HCT116 (cell line): ENCODE data around the gene RASSF5. TPM values are rescaled to one million over a fixed set of nuclear protein-coding genes. Genes with fewer than 3 reads are reported as not detected.

Experiments
- ATAC-seq: fragments of 200-7000 bp; cut with Tn5 transposase; 2 replicates; pipeline ENCODE4 v1.9.1; 2020; ENCODE audit warnings: mild to moderate bottlenecking, moderate library complexity
- BruUV-seq: library from RNA; stranded (reverse); fragments of 400-500 nt; replicated peaks from 2 replicates; lab custom pipeline; 2021; lab: Mats Ljungman, UMichigan
- CTCF ChIA-PET: fragments of 300-600 bp; sonication (Branson Sonifier 250); formaldehyde crosslinking; loops from one replicate; lab custom pipeline; 2021; ENCODE audit warnings: antibody characterized with exemption; lab: Charles Lee
- POLR2A ChIA-PET: fragments of 300-600, 350-600 bp; sonication (Branson Sonifier 250); formaldehyde crosslinking; loops from one replicate; lab custom pipeline; 2021; ENCODE audit warnings: antibody characterized with exemption; lab: Charles Lee
- RAD21 ChIA-PET, 2 experiments: fragments of 300-600 bp; sonication (Branson Sonifier 250); formaldehyde crosslinking; loops; one replicate each; lab custom pipeline; 2023; ENCODE audit warnings: low total read pairs in 2 of 2; ENCODE audit not compliant: uncharacterized antibody in 2 of 2, unreplicated experiment in 2 of 2, low non-redundant PET in 1 of 2; lab: Charles Lee
- DNase-seq: peaks from one replicate; pipeline ENCODE4 v3.0.0-alpha.2; 2010; ENCODE audit warnings: low read depth, low spot score
- H2AFZ ChIP-seq: fragments of 200-600 bp; shearing (Covaris generic), sonication (generic); 2 replicates; pipeline ENCODE4 v1.6.1; 2017; ENCODE audit warnings: low read depth, mixed run types, mixed read lengths, antibody characterized with exemption, low read length; ENCODE audit not compliant: poor library complexity, severe bottlenecking
- H3K27ac ChIP-seq: 2 replicates; pipeline ENCODE4 v1.5.1; 2012; ENCODE audit warnings: low read depth, low read length
- H3K27me3 ChIP-seq: fragments of 200-600 bp; sonication (generic); 2 replicates; pipeline ENCODE4 v1.6.1; 2016; ENCODE audit warnings: mixed run types, low read length, mixed read lengths; ENCODE audit not compliant: insufficient read depth
- H3K36me3 ChIP-seq, 2 experiments: fragments of 200-500 bp in 1 of 2; fragments of 200-600 bp in 1 of 2; sonication (Bioruptor generic) in 1 of 2; sonication (generic) in 1 of 2; 2 replicates each; pipeline versions ENCODE4 v1.5.1 to v1.6.1; 2014 to 2016; ENCODE audit warnings: low read length in 2 of 2, inconsistent platforms in 1 of 2, mixed read lengths in 1 of 2, mixed run types in 1 of 2; ENCODE audit not compliant: insufficient read depth in 2 of 2, control insufficient read depth in 1 of 2
- H3K4me1 ChIP-seq, 2 experiments: fragments of 200-600 bp in 1 of 2; sonication (generic) in 1 of 2; 2 replicates each; pipeline versions ENCODE4 v1.5.1 to v1.6.1; 2012 to 2017; ENCODE audit warnings: low read length in 2 of 2, inconsistent platforms in 1 of 2, mild to moderate bottlenecking in 1 of 2, mixed read lengths in 1 of 2, mixed run types in 1 of 2, moderate library complexity in 1 of 2; ENCODE audit not compliant: insufficient read depth in 2 of 2, control insufficient read depth in 1 of 2
- H3K4me2 ChIP-seq: fragments of 200-600 bp; sonication (generic); 2 replicates; pipeline ENCODE4 v1.6.1; 2017; ENCODE audit warnings: mixed run types, low read length, mixed read lengths
- H3K4me3 ChIP-seq, 2 experiments: fragments of 200-600 bp in 1 of 2; sonication (generic) in 1 of 2; replicated peaks in 1 of 2; 2 replicates each; pipeline ENCODE4 v1.5.1; 2011 to 2016; ENCODE audit warnings: low read length in 2 of 2, control low read depth in 1 of 2, low read depth in 1 of 2, mild to moderate bottlenecking in 1 of 2, mixed read lengths in 1 of 2, mixed run types in 1 of 2
- H3K79me2 ChIP-seq: fragments of 200-600 bp; sonication (generic); 2 replicates; pipeline ENCODE4 v1.6.1; 2017; ENCODE audit warnings: mild to moderate bottlenecking, mixed run types, low read length, moderate library complexity, mixed read lengths; ENCODE audit not compliant: insufficient read depth
- H3K9ac ChIP-seq: fragments of 200-600 bp; sonication (generic); 2 replicates; pipeline ENCODE4 v1.6.1; 2016; ENCODE audit warnings: low read length, mixed read lengths
- H3K9me2 ChIP-seq: fragments of 200-600 bp; sonication (generic), shearing (Covaris generic); 2 replicates; pipeline ENCODE4 v1.6.1; 2017; ENCODE audit warnings: mixed run types, mild to moderate bottlenecking, moderate library complexity; ENCODE audit not compliant: insufficient read depth
- H3K9me3 ChIP-seq, 2 experiments: fragments of 200-500 bp in 1 of 2; fragments of 200-600 bp in 1 of 2; sonication (Bioruptor generic) in 1 of 2; sonication (generic) in 1 of 2; 2 replicates each; pipeline ENCODE4 v1.6.1; 2014 to 2017; ENCODE audit warnings: low read length in 2 of 2, mixed read lengths in 2 of 2, inconsistent platforms in 1 of 2, low read depth in 1 of 2, mild to moderate bottlenecking in 1 of 2, mixed run types in 1 of 2, moderate library complexity in 1 of 2; ENCODE audit not compliant: control insufficient read depth in 1 of 2, insufficient read depth in 1 of 2
- H4K20me1 ChIP-seq: fragments of 200-600 bp; sonication (generic), shearing (Covaris generic); 2 replicates; pipeline ENCODE4 v1.6.1; 2017; ENCODE audit warnings: mixed run types, mild to moderate bottlenecking, moderate library complexity; ENCODE audit not compliant: insufficient read depth
- ATF3 ChIP-seq: IDR thresholded peaks from 2 replicates; pipeline ENCODE4 v1.6.1; 2012
- CBX3 ChIP-seq: IDR thresholded peaks from 2 replicates; pipeline ENCODE4 v1.6.1; 2012; ENCODE audit warnings: low read depth
- CTCF ChIP-seq, 3 experiments: fragments of 200-600 bp in 1 of 3; sonication (generic) in 1 of 3; IDR thresholded peaks in 2 of 3; conservative IDR thresholded peaks in 1 of 3; 2 replicates each; pipeline ENCODE4 v1.5.1; 2012 to 2017; ENCODE audit warnings: low read depth in 2 of 3, low read length in 2 of 3, antibody characterized with exemption in 1 of 3, borderline replicate concordance in 1 of 3, control low read depth in 1 of 3, mild to moderate bottlenecking in 1 of 3, mixed read lengths in 1 of 3, mixed run types in 1 of 3, moderate library complexity in 1 of 3; ENCODE audit not compliant: insufficient read depth in 1 of 3
- EGR1 ChIP-seq: IDR thresholded peaks from 2 replicates; pipeline ENCODE4 v1.6.1; 2012; ENCODE audit warnings: low read depth
- ELF1 ChIP-seq: IDR thresholded peaks from 2 replicates; pipeline ENCODE4 v1.6.1; 2012; ENCODE audit warnings: low read depth, borderline replicate concordance
- EZH2phosphoT487 ChIP-seq: fragments of 200-600 bp; IDR thresholded peaks from 2 replicates; pipeline ENCODE4 v1.6.1; 2018; ENCODE audit warnings: antibody characterized with exemption, borderline replicate concordance
- FOSL1 ChIP-seq: IDR thresholded peaks from 2 replicates; pipeline ENCODE4 v1.6.1; 2012; ENCODE audit warnings: low read depth
- JUND ChIP-seq: IDR thresholded peaks from 2 replicates; pipeline ENCODE4 v1.6.1; 2012
- MAX ChIP-seq: IDR thresholded peaks from 2 replicates; pipeline ENCODE4 v1.6.1; 2012
- POLR2A ChIP-seq: IDR thresholded peaks from 2 replicates; pipeline ENCODE4 v1.7.0; 2011; ENCODE audit warnings: borderline replicate concordance; ENCODE audit not compliant: insufficient read depth, insufficient read length; ENCODE audit errors: extremely low read depth
- RAD21 ChIP-seq: IDR thresholded peaks from 2 replicates; pipeline ENCODE4 v1.6.1; 2012; ENCODE audit warnings: low read depth, mild to moderate bottlenecking
- SP1 ChIP-seq: IDR thresholded peaks from 2 replicates; pipeline ENCODE4 v1.6.1; 2012; ENCODE audit warnings: low read depth
- intact Hi-C: fragments of 100-400 bp; cut with micrococcal nuclease; formaldehyde crosslinking; loops from 2 replicates; pipeline ENCODE4 v1.10.0; 2022
- total RNA-seq: library from RNA; stranded (reverse); gene quantifications from one replicate; pipeline ENCODE4 v1.2.1, GENCODE V29; 2021; ENCODE audit not compliant: unreplicated experiment

Gene RASSF5
- total RNA-seq, 1 experiment from 2014 or later, result 5.4 TPM

GRCh38 chr1:206628916-206629315 lies 121.6 kb downstream of the RASSF5 start:
- POLR2A ChIA-PET, result no interaction called here

More at GRCh38 chr1:206628916-206629315, 121.6 kb downstream of the RASSF5 start:
- Histone ChIP-seq H3K27me3 (no peaks in the 10 kb centered on the region), H2AFZ (no peak overlapping the region), H4K20me1 (no peaks in the 10 kb centered on the region), H3K4me1 (peaks cover 0 to 6% of the 10 kb centered on the region in 2 experiments; a peak in 2 of 4 replicates), H3K79me2 (no peaks in the 10 kb centered on the region), H3K27ac (no peak overlapping the region), H3K9ac (no peak overlapping the region), H3K9me2 (no peaks in the 10 kb centered on the region), H3K9me3 (peaks cover 0 to 4% of the 10 kb centered on the region in 2 experiments; a peak in 1 of 4 replicates), H3K4me2 (no peak overlapping the region), H3K4me3 (no peak overlapping the region), H3K36me3 (no peaks in the 10 kb centered on the region)
- CTCF ChIA-PET, result interaction anchor here (0.5 to 3.3 kb wide), 4 partner anchors 17 to 35 kb away, joined by 3 to 17 read pairs (median 12); partner anchors contain the start of gene EIF2D
- intact Hi-C loops, result no loop called here
- DNase-seq (no peak), ATAC-seq (no peak)
- no peak for TF ChIP-seq SP1
- no peak for TF ChIP-seq FOSL1
- TF ChIP-seq EZH2phosphoT487, result no peak
- no peak for TF ChIP-seq RAD21
- TF ChIP-seq ELF1, result no peak
- no peak for TF ChIP-seq POLR2A
- no peak for TF ChIP-seq ATF3
- no peak for TF ChIP-seq JUND
- no peak for TF ChIP-seq CTCF (IDR thresholded peaks at IDR 0.05 in 2 of 3, conservative IDR thresholded peaks at IDR 0.05 in 1 of 3; ENCODE audit: borderline replicate concordance in 1 of 3, insufficient read depth in 1 of 3, low read depth in 2 of 3, low read length in 2 of 3)
- no peak for TF ChIP-seq MAX
- no peak for TF ChIP-seq EGR1
- TF ChIP-seq CBX3, result no peak
- BruUV-seq, result no TSS peak
- RAD21 ChIA-PET, result no interaction called here
